HepG2 (cell line): ENCODE data around the gene FAM161A. TPM values are rescaled to one million over a fixed set of nuclear protein-coding genes. Genes with fewer than 3 reads are reported as not detected.

Experiments
- CCDC6 ChIP-seq: sonication (generic); formaldehyde crosslinking; IDR thresholded peaks from 2 replicates; pipeline ENCODE4 v1.8.1; 2022; ENCODE audit warnings: mild to moderate bottlenecking, missing genetic modification reagents, moderate library complexity
- GFI1 ChIP-seq: sonication (generic); formaldehyde crosslinking; IDR thresholded peaks from 2 replicates; pipeline ENCODE4 v1.5.0; 2020; ENCODE audit warnings: missing genetic modification reagents, mild to moderate bottlenecking, borderline replicate concordance
- KLF6 ChIP-seq: IDR thresholded peaks from 2 replicates; pipeline ENCODE4 v1.8.0; 2016; ENCODE audit warnings: missing biosample characterization, missing genetic modification reagents
- RAD51 ChIP-seq: fragments of 450-650 bp; IDR thresholded peaks from 2 replicates; pipeline ENCODE4 v1.6.1; 2016; ENCODE audit warnings: borderline replicate concordance
- RFXANK ChIP-seq: IDR thresholded peaks from 2 replicates; pipeline ENCODE4 v1.6.1; 2016
- SALL2 ChIP-seq: sonication (generic); formaldehyde crosslinking; IDR thresholded peaks from 2 replicates; pipeline ENCODE4 v1.8.1; 2023; ENCODE audit warnings: mild to moderate bottlenecking, missing genetic modification reagents, inconsistent platforms
- TCF12 ChIP-seq, 2 experiments: fragments of 450-650 bp in 1 of 2; sonication (generic) in 1 of 2; formaldehyde crosslinking in 1 of 2; IDR thresholded peaks; 2 replicates each; pipeline versions ENCODE4 v1.6.1 to v1.8.0; 2017 to 2022; ENCODE audit warnings: antibody characterized with exemption in 1 of 2, mild to moderate bottlenecking in 1 of 2, missing genetic modification reagents in 1 of 2, moderate library complexity in 1 of 2
- U2AF1 ChIP-seq: fragments of 200-400 bp; formaldehyde crosslinking; optimal IDR thresholded peaks from 2 replicates; pipeline ENCODE3; 2017; ENCODE audit warnings: mild to moderate bottlenecking, low read depth, low read length
- ZMYM3 ChIP-seq: sonication (generic); formaldehyde crosslinking; IDR thresholded peaks from 2 replicates; pipeline ENCODE4 v1.5.1; 2020; ENCODE audit warnings: mild to moderate bottlenecking, missing genetic modification reagents
- ZNF124 ChIP-seq: sonication (generic); formaldehyde crosslinking; IDR thresholded peaks from 2 replicates; pipeline ENCODE4 v1.4.0; 2020; ENCODE audit warnings: missing genetic modification reagents
- ZNF205 ChIP-seq: IDR thresholded peaks from 2 replicates; pipeline ENCODE4 v1.6.1; 2018; ENCODE audit warnings: missing biosample characterization, missing genetic modification reagents
- ZNF207 ChIP-seq: fragments of 450-650 bp; IDR thresholded peaks from 2 replicates; pipeline ENCODE4 v1.6.1; 2016; ENCODE audit warnings: antibody characterized with exemption, borderline replicate concordance
- ZNF3 ChIP-seq: IDR thresholded peaks from 2 replicates; pipeline ENCODE4 v1.7.0; 2017; ENCODE audit warnings: inconsistent platforms
- ZNF790 ChIP-seq: sonication (generic); formaldehyde crosslinking; IDR thresholded peaks from 2 replicates; pipeline ENCODE4 v1.8.0; 2022; ENCODE audit warnings: missing genetic modification reagents, mild to moderate bottlenecking, borderline replicate concordance
- polyA plus RNA-seq, 8 experiments: library from polyadenylated mRNA; depleted of rRNA in 3 of 8; stranded (reverse) in 7 of 8; unstranded in 1 of 8; fragments of >200 nt; fragmentation: Illumina TruSeq in 4 of 8; extraction: Trizol in 4 of 8; gene quantifications; 2 replicates each; pipeline versions ENCODE4 v1.2.1 to v1.2.3, GENCODE V29; 2011 to 2016; ENCODE audit warnings: low read depth in 4 of 8, missing spikeins in 1 of 8, mixed read lengths in 1 of 8; ENCODE audit not compliant: insufficient read depth in 1 of 8
- total RNA-seq, 5 experiments: library from RNA; depleted of rRNA; stranded (reverse); fragments of >200 nt; fragmentation: Illumina TruSeq; extraction: Trizol; gene quantifications; 2 replicates each; pipeline ENCODE4 v1.2.3, GENCODE V29; 2016; ENCODE audit warnings: low read depth in 1 of 5
- TF ChIP-seq, protein P1 (sequence below): sonication (generic); formaldehyde crosslinking; IDR thresholded peaks from 2 replicates; pipeline ENCODE4 v1.5.1; 2020; ENCODE audit warnings: missing genetic modification reagents, mild to moderate bottlenecking, borderline replicate concordance
- TF ChIP-seq, protein P2 (sequence below): sonication (generic); formaldehyde crosslinking; IDR thresholded peaks from 2 replicates; pipeline ENCODE4 v1.5.0; 2020; ENCODE audit warnings: missing genetic modification reagents
- TF ChIP-seq, protein P3 (sequence below): sonication (generic); formaldehyde crosslinking; IDR thresholded peaks from 2 replicates; pipeline ENCODE4 v1.8.0; 2022; ENCODE audit warnings: missing genetic modification reagents, mild to moderate bottlenecking, borderline replicate concordance
- TF ChIP-seq, protein P4 (sequence below), 2 experiments: sonication (generic) in 1 of 2; formaldehyde crosslinking in 1 of 2; IDR thresholded peaks; 2 replicates each; pipeline versions ENCODE4 v1.5.1 to v1.6.1; 2011 to 2020; ENCODE audit warnings: borderline replicate concordance in 1 of 2, low read depth in 1 of 2, low read length in 1 of 2, mild to moderate bottlenecking in 1 of 2, missing genetic modification reagents in 1 of 2, moderate library complexity in 1 of 2
- TF ChIP-seq, protein P5 (sequence below): sonication (generic); formaldehyde crosslinking; IDR thresholded peaks from 2 replicates; pipeline ENCODE4 v1.4.0; 2020; ENCODE audit warnings: mild to moderate bottlenecking, missing genetic modification reagents, borderline replicate concordance

The FAM161A gene
- total and polyA plus RNA-seq, 2 of the 13 experiments (the other 11 are each of a cell fraction or from before 2014, with no cell fraction given): 2.7 to 3.4 TPM

DNA sequence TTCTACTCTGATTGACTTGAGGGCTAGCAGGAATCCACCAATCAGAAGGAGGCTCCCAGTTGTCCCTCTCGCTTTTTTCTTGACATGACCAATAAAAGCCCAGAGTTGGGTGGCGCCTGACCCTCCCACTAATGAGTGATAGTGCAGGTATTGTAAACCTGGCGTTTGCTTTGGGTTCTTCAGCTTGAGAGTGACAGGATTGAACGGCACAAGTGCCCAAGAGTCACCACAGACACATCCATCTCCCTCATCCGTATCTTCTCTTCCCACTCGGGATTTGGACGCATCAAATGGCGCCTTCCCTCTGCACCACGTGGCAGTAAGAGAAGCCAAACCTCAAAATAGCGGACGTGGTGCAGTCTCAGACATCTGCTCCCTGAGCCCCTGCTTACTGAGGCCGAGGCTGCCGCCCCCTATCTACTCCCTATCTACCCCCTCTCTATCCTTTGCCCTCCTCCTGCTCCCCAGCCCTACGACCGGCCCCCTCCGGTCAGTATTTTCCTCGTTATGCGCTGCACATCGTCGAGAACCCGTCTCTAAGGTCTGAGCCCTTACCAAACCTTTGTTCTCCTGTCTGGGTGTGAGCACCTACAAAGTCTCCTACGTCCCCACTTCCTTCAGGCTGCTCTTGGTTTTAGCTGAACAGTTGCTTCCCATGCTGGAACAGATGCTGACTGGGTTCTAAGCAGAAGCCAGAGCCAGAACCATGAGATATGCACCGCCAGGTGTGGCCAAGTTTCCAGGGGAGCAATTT is 881 bp upstream of the FAM161A start (continued):
- TF ChIP-seq ZNF3 (CRISPR knock-in tag) (no peak; the same call in 1 of the 2 replicates), ZNF124 (CRISPR knock-in tag) (no peak), TCF12 (IDR thresholded peaks at IDR 0.05) (no peak), TCF12 (CRISPR knock-in tag; IDR thresholded peaks at IDR 0.05) (no peak), ZNF207 (no peak), U2AF1 (peak; percentile 47), CCDC6 (CRISPR knock-in tag) (0 out of 2 replicates have a peak, but pooled peaks have one; percentile 35), RFXANK (CRISPR knock-in tag) (no peak), SALL2 (no peak), KLF6 (CRISPR knock-in tag) (no peak), RAD51 (no peak), ZNF790 (CRISPR knock-in tag) (no peak), ZMYM3 (CRISPR knock-in tag) (no peak; the same call in 1 of the 2 replicates), GFI1 (CRISPR knock-in tag) (peak; percentile 26; the same call in 1 of the 2 replicates), ZNF205 (CRISPR knock-in tag) (peak; percentile 66; the same call in 1 of the 2 replicates)
- TF ChIP-seq, protein P1, sequence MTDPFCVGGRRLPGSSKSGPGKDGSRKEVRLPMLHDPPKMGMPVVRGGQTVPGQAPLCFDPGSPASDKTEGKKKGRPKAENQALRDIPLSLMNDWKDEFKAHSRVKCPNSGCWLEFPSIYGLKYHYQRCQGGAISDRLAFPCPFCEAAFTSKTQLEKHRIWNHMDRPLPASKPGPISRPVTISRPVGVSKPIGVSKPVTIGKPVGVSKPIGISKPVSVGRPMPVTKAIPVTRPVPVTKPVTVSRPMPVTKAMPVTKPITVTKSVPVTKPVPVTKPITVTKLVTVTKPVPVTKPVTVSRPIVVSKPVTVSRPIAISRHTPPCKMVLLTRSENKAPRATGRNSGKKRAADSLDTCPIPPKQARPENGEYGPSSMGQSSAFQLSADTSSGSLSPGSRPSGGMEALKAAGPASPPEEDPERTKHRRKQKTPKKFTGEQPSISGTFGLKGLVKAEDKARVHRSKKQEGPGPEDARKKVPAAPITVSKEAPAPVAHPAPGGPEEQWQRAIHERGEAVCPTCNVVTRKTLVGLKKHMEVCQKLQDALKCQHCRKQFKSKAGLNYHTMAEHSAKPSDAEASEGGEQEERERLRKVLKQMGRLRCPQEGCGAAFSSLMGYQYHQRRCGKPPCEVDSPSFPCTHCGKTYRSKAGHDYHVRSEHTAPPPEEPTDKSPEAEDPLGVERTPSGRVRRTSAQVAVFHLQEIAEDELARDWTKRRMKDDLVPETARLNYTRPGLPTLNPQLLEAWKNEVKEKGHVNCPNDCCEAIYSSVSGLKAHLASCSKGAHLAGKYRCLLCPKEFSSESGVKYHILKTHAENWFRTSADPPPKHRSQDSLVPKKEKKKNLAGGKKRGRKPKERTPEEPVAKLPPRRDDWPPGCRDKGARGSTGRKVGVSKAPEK (CRISPR knock-in tag): no peak
- TF ChIP-seq, protein P2, sequence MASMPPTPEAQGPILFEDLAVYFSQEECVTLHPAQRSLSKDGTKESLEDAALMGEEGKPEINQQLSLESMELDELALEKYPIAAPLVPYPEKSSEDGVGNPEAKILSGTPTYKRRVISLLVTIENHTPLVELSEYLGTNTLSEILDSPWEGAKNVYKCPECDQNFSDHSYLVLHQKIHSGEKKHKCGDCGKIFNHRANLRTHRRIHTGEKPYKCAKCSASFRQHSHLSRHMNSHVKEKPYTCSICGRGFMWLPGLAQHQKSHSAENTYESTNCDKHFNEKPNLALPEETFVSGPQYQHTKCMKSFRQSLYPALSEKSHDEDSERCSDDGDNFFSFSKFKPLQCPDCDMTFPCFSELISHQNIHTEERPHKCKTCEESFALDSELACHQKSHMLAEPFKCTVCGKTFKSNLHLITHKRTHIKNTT (CRISPR knock-in tag): no peak
- TF ChIP-seq, protein P3, sequence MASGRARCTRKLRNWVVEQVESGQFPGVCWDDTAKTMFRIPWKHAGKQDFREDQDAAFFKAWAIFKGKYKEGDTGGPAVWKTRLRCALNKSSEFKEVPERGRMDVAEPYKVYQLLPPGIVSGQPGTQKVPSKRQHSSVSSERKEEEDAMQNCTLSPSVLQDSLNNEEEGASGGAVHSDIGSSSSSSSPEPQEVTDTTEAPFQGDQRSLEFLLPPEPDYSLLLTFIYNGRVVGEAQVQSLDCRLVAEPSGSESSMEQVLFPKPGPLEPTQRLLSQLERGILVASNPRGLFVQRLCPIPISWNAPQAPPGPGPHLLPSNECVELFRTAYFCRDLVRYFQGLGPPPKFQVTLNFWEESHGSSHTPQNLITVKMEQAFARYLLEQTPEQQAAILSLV: peak; percentile 82; the same call in 1 of the 2 replicates
- TF ChIP-seq, protein P4, sequence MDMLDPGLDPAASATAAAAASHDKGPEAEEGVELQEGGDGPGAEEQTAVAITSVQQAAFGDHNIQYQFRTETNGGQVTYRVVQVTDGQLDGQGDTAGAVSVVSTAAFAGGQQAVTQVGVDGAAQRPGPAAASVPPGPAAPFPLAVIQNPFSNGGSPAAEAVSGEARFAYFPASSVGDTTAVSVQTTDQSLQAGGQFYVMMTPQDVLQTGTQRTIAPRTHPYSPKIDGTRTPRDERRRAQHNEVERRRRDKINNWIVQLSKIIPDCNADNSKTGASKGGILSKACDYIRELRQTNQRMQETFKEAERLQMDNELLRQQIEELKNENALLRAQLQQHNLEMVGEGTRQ (IDR thresholded peaks at IDR 0.05; ENCODE audit: low read depth, low read length): peak; percentile 18; the same call in 1 of the 2 replicates
- TF ChIP-seq, protein P4 (CRISPR knock-in tag; IDR thresholded peaks at IDR 0.05; ENCODE audit: borderline replicate concordance): 0 out of 2 replicates have a peak, but pooled peaks have one; percentile 14
- TF ChIP-seq, protein P5, sequence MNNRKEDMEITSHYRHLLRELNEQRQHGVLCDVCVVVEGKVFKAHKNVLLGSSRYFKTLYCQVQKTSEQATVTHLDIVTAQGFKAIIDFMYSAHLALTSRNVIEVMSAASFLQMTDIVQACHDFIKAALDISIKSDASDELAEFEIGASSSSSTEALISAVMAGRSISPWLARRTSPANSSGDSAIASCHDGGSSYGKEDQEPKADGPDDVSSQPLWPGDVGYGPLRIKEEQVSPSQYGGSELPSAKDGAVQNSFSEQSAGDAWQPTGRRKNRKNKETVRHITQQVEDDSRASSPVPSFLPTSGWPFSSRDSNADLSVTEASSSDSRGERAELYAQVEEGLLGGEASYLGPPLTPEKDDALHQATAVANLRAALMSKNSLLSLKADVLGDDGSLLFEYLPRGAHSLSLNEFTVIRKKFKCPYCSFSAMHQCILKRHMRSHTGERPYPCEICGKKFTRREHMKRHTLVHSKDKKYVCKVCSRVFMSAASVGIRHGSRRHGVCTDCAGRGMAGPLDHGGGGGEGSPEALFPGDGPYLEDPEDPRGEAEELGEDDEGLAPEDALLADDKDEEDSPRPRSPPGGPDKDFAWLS (CRISPR knock-in tag): no peak
